IMR-90 (cell line): ENCODE results near the gene LRIT1. TPM values are rescaled to one million over a fixed set of nuclear protein-coding genes. Genes with fewer than 3 reads are reported as not detected.

ENCODE experiments used
- ATAC-seq: fragments of 200-7000 bp; cut with Tn5 transposase; 2 replicates; pipeline ENCODE4 v1.9.1; 2020; ENCODE audit warnings: low read depth, mild to moderate bottlenecking, moderate library complexity
- BruUV-seq: library from RNA; stranded (reverse); fragments of 400-500 nt; replicated peaks from 2 replicates; lab custom pipeline; 2021; lab: Mats Ljungman, UMichigan
- CTCF ChIA-PET: fragments of 300-600 bp; formaldehyde crosslinking; extraction: SDS; loops from one replicate; lab custom pipeline; 2021; ENCODE audit warnings: antibody characterized with exemption; lab: Yijun Ruan, JAX
- POLR2A ChIA-PET: fragments of 300-600 bp; sonication (Branson Sonifier 250); formaldehyde crosslinking; loops from one replicate; lab custom pipeline; 2022; ENCODE audit warnings: antibody characterized with exemption; ENCODE audit not compliant: unreplicated experiment; lab: Charles Lee
- DNase-seq: peaks from one replicate; pipeline ENCODE4 v3.0.0; 2013
- H2AFZ ChIP-seq: replicated peaks from 2 replicates; pipeline ENCODE3; 2013; ENCODE audit warnings: low read length, mild to moderate bottlenecking; ENCODE audit not compliant: poor library complexity
- H2AK5ac ChIP-seq: 2 replicates; pipeline ENCODE4 v1.6.1; 2013; ENCODE audit warnings: low read depth, low read length, inconsistent platforms
- H2AK9ac ChIP-seq: replicated peaks from 2 replicates; pipeline ENCODE3; 2013; ENCODE audit warnings: mild to moderate bottlenecking, low read depth, low read length, moderate library complexity; ENCODE audit not compliant: poor library complexity
- H2BK120ac ChIP-seq: 2 replicates; pipeline ENCODE4 v1.6.1; 2013; ENCODE audit warnings: low read depth, low read length, inconsistent platforms
- H2BK15ac ChIP-seq: 3 replicates; pipeline ENCODE4 v1.6.1; 2013; ENCODE audit warnings: low read depth, low read length, inconsistent platforms
- H2BK20ac ChIP-seq: 2 replicates; pipeline ENCODE4 v1.6.1; 2013; ENCODE audit warnings: low read depth, mild to moderate bottlenecking, inconsistent platforms, low read length, moderate library complexity
- H2BK5ac ChIP-seq: 2 replicates; pipeline ENCODE4 v1.6.1; 2013; ENCODE audit warnings: mild to moderate bottlenecking, low read depth, low read length, inconsistent platforms; ENCODE audit not compliant: poor library complexity, severe bottlenecking
- H3K14ac ChIP-seq: replicated peaks from 2 replicates; pipeline ENCODE4 v1.6.1; 2013; ENCODE audit warnings: low read depth, low read length, inconsistent platforms
- H3K18ac ChIP-seq: 2 replicates; pipeline ENCODE4 v1.6.1; 2013; ENCODE audit warnings: low read depth, low read length, control low read depth
- H3K23ac ChIP-seq: 2 replicates; pipeline ENCODE4 v1.6.1; 2013; ENCODE audit warnings: low read depth, low read length, inconsistent platforms
- H3K27ac ChIP-seq: 2 replicates; pipeline ENCODE4 v1.5.1; 2013; ENCODE audit warnings: mild to moderate bottlenecking, control low read depth, low read length; ENCODE audit not compliant: insufficient read depth
- H3K27me3 ChIP-seq: 2 replicates; pipeline ENCODE4 v1.6.1; 2013; ENCODE audit warnings: low read length; ENCODE audit not compliant: control insufficient read depth, insufficient read depth
- H3K36me3 ChIP-seq: 2 replicates; pipeline ENCODE4 v1.6.1; 2013; ENCODE audit warnings: low read length, mixed read lengths; ENCODE audit not compliant: control insufficient read depth, insufficient read depth
- H3K4ac ChIP-seq: 2 replicates; pipeline ENCODE4 v1.6.1; 2013; ENCODE audit warnings: low read depth, low read length, inconsistent platforms
- H3K4me1 ChIP-seq: 2 replicates; pipeline ENCODE4 v1.6.1; 2013; ENCODE audit warnings: low read length, mixed read lengths; ENCODE audit not compliant: control insufficient read depth, insufficient read depth
- H3K4me2 ChIP-seq: 2 replicates; pipeline ENCODE4 v1.6.1; 2013; ENCODE audit warnings: low read depth, mild to moderate bottlenecking, control low read depth, low read length, moderate library complexity
- H3K4me3 ChIP-seq: 2 replicates; pipeline ENCODE4 v1.5.1; 2013; ENCODE audit warnings: low read depth, mild to moderate bottlenecking, control low read depth, low read length, moderate library complexity; ENCODE audit not compliant: insufficient read depth
- H3K56ac ChIP-seq: 2 replicates; pipeline ENCODE4 v1.6.1; 2013; ENCODE audit warnings: low read length, inconsistent platforms; ENCODE audit not compliant: insufficient read depth; ENCODE audit errors: extremely low read depth
- H3K79me1 ChIP-seq, 2 experiments: 2 replicates each; pipeline ENCODE4 v1.6.1; 2013; ENCODE audit warnings: low read length in 2 of 2, inconsistent platforms in 1 of 2, low read depth in 1 of 2
- H3K9ac ChIP-seq: 2 replicates; pipeline ENCODE4 v1.6.1; 2013; ENCODE audit warnings: low read depth, low read length, control low read depth
- H3K9me1 ChIP-seq: 2 replicates; pipeline ENCODE4 v1.6.1; 2013; ENCODE audit warnings: low read length, inconsistent platforms; ENCODE audit not compliant: insufficient read depth
- H3K9me3 ChIP-seq: 2 replicates; pipeline ENCODE4 v1.6.1; 2013; ENCODE audit warnings: low read length; ENCODE audit not compliant: control insufficient read depth, insufficient read depth
- H4K20me1 ChIP-seq: 2 replicates; pipeline ENCODE4 v1.6.1; 2013; ENCODE audit warnings: low read length, inconsistent platforms; ENCODE audit not compliant: insufficient read depth
- H4K5ac ChIP-seq: 2 replicates; pipeline ENCODE4 v1.6.1; 2013; ENCODE audit warnings: mild to moderate bottlenecking, low read depth, low read length, control low read depth
- H4K8ac ChIP-seq, 2 experiments: 2 replicates each; pipeline ENCODE4 v1.6.1; 2013; ENCODE audit warnings: low read depth in 2 of 2, low read length in 2 of 2, control low read depth in 1 of 2, inconsistent platforms in 1 of 2
- H4K91ac ChIP-seq: 2 replicates; pipeline ENCODE4 v1.6.1; 2013; ENCODE audit warnings: low read depth, low read length, inconsistent platforms; ENCODE audit not compliant: insufficient read depth
- BHLHE40 ChIP-seq: fragments of 150-350 bp; IDR thresholded peaks from 2 replicates; pipeline ENCODE4 v1.6.1; 2016; ENCODE audit warnings: mild to moderate bottlenecking, low read depth, low read length
- CTCF ChIP-seq: conservative IDR thresholded peaks from 2 replicates; pipeline ENCODE4 v1.5.1; 2012; ENCODE audit warnings: mild to moderate bottlenecking, low read depth, low read length, improper control_type of control experiment
- ELK1 ChIP-seq: fragments of 150-350 bp; IDR thresholded peaks from 2 replicates; pipeline ENCODE4 v1.6.1; 2016; ENCODE audit warnings: low read depth, mild to moderate bottlenecking, low read length, moderate library complexity, borderline replicate concordance
- MAFK ChIP-seq: IDR thresholded peaks from 2 replicates; pipeline ENCODE4 v1.6.1; 2012; ENCODE audit warnings: low read depth, low read length, improper control_type of control experiment
- MAZ ChIP-seq: IDR thresholded peaks from 2 replicates; pipeline ENCODE4 v1.6.1; 2012; ENCODE audit warnings: low read depth, mild to moderate bottlenecking, low read length, improper control_type of control experiment, moderate library complexity, borderline replicate concordance
- MXI1 ChIP-seq: IDR thresholded peaks from 2 replicates; pipeline ENCODE4 v1.6.1; 2012; ENCODE audit warnings: low read depth, mild to moderate bottlenecking, low read length, moderate library complexity, borderline replicate concordance
- RCOR1 ChIP-seq: IDR thresholded peaks from 2 replicates; pipeline ENCODE4 v1.6.1; 2012; ENCODE audit warnings: mild to moderate bottlenecking, low read length, improper control_type of control experiment; ENCODE audit not compliant: insufficient replicate concordance
- WGBS, 2 experiments: methylation state at CpG; one replicate each; pipeline versions ENCODE4 v1.1.5 to v1.1.7; 2013; ENCODE audit warnings: missing lambda C conversion rate in 2 of 2; ENCODE audit not compliant: insufficient read length in 1 of 2; ENCODE audit errors: extremely low coverage in 2 of 2; 5-methylcytosine and 5-hydroxymethylcytosine counted together
- dilution Hi-C: fragments of 300-500 bp; cut with HindIII; formaldehyde crosslinking; loops from one replicate; pipeline ENCODE4 v1.14.3; 2018; ENCODE audit warnings: low sequenced_read_pairs; ENCODE audit not compliant: unreplicated experiment
- in situ Hi-C: fragments of 300-500 bp; cut with MboI; formaldehyde crosslinking; loops from 3 replicates; pipeline ENCODE4 v1.14.3; 2019; ENCODE audit warnings: low sequenced_read_pairs, inconsistent platforms, mixed read lengths
- intact Hi-C: fragments of 100-400 bp; cut with micrococcal nuclease; formaldehyde crosslinking; loops from 2 replicates; pipeline ENCODE4 v1.10.0; 2022
- polyA plus RNA-seq, 3 experiments: library from polyadenylated mRNA; depleted of rRNA; stranded (reverse); fragments of >200 nt; gene quantifications; 2 replicates each; pipeline ENCODE4 v1.2.3, GENCODE V29; 2012; ENCODE audit warnings: low replicate concordance in 1 of 3
- total RNA-seq: library from RNA; depleted of rRNA; stranded (reverse); fragments of >200 nt; gene quantifications from 2 replicates; pipeline ENCODE4 v1.2.3, GENCODE V29; 2012

Gene LRIT1
- total and polyA plus RNA-seq, 2 of the 4 experiments (the other 2 are of a cell fraction) = not detected

- dilution Hi-C loops = no loop called here
- H2AK9ac ChIP-seq = no peak overlapping the region
Observed at GRCh38 chr10:84233940-84234339, 7.4 kb downstream of the LRIT1 start.

More at GRCh38 chr10:84233940-84234339, 7.4 kb downstream of the LRIT1 start:
- in situ Hi-C loops = no loop called here
- DNase-seq (no peak), ATAC-seq (no peak)
- Histone ChIP-seq H4K20me1 (no peaks in the 10 kb centered on the region; the same call in 1 of the 2 replicates), H2AK5ac (no peak overlapping the region), H3K4me3 (no peak overlapping the region), H2BK20ac (no peak overlapping the region), H3K9me1 (no peaks in the 10 kb centered on the region), H3K18ac (no peak overlapping the region), H3K9me3 (no peaks in the 10 kb centered on the region), H2AFZ (no peak overlapping the region), H3K9ac (no peak overlapping the region), H2BK15ac (no peak overlapping the region), H3K4me2 (no peak overlapping the region), H3K14ac (no peak overlapping the region), H3K4me1 (no peaks in the 10 kb centered on the region), H3K23ac (no peak overlapping the region), H3K4ac (no peak overlapping the region), H3K36me3 (no peaks in the 10 kb centered on the region), H3K27me3 (peaks cover 11% of the 10 kb centered on the region; the same call in 1 of the 2 replicates), H3K27ac (no peak overlapping the region), H4K5ac (no peak overlapping the region), H3K56ac (no peak overlapping the region), H4K8ac (no peak overlapping the region), H4K91ac (no peak overlapping the region), H2BK5ac (no peak overlapping the region), H2BK120ac (no peak overlapping the region), H3K79me1 (no peaks in the 10 kb centered on the region)
- 60% methylated on average over 2 of the region's 4 CpGs; no CpG with 5 or more reads in 1 of the 2 experiments for WGBS, 2 experiments
- no TSS peak for BruUV-seq
- CTCF ChIA-PET = interaction anchor here (0.6 kb wide), 1 partner anchor 86 kb away, joined by 6 read pairs; no protein-coding TSS in a partner anchor
- POLR2A ChIA-PET = no interaction called here
- intact Hi-C loops = no loop called here
- TF ChIP-seq ELK1 (no peak), MAZ (no peak), MAFK (no peak), MXI1 (no peak), RCOR1 (no peak), BHLHE40 (no peak), CTCF (no peak)
